Lung (tissue), 12 donors: ENCODE results near the gene MAP1S. TPM values are rescaled to one million over a fixed set of nuclear protein-coding genes. Genes with fewer than 3 reads are reported as not detected.
"Not testable (repeated sequence)": the region's sequence is repeated elsewhere in the genome, so short reads cannot be mapped to it uniquely, and the experiment has no call there.

Experiments used
- ATAC-seq: fragments of 200-7000 bp; cut with Tn5 transposase; one replicate; pipeline ENCODE4 v1.9.1; 2020; ENCODE audit warnings: moderate number of reproducible peaks; ENCODE audit not compliant: insufficient read depth, low FRiP score
- DNase-seq, 3 donors: peaks; one replicate each; pipeline ENCODE4 v3.0.0-alpha.2; 2013 to 2017
- H3K27ac ChIP-seq, 2 donors: one replicate each; pipeline ENCODE4 v1.5.1; 2013; ENCODE audit warnings: mild to moderate bottlenecking in 2 of 2, moderate library complexity in 2 of 2, control low read depth in 1 of 2, inconsistent platforms in 1 of 2, low read depth in 1 of 2, low read length in 1 of 2
- H3K27me3 ChIP-seq, 3 donors: one replicate each; pipeline ENCODE4 v1.5.1; 2013; ENCODE audit warnings: low read length in 2 of 3; ENCODE audit not compliant: control insufficient read depth in 3 of 3, insufficient read depth in 3 of 3
- H3K36me3 ChIP-seq, 4 donors: one replicate each; pipeline ENCODE4 v1.5.1; 2013; ENCODE audit warnings: low read length in 4 of 4, mild to moderate bottlenecking in 1 of 4, moderate library complexity in 1 of 4; ENCODE audit not compliant: control insufficient read depth in 4 of 4, insufficient read depth in 4 of 4
- H3K4me1 ChIP-seq, 5 donors: one replicate each; pipeline ENCODE4 v1.5.1; 2013; ENCODE audit warnings: low read length in 5 of 5, mild to moderate bottlenecking in 2 of 5, moderate library complexity in 1 of 5; ENCODE audit not compliant: control insufficient read depth in 5 of 5, insufficient read depth in 5 of 5
- H3K4me3 ChIP-seq: one replicate; pipeline ENCODE4 v1.5.1; 2013; ENCODE audit warnings: mild to moderate bottlenecking, control low read depth, moderate library complexity
- H3K9ac ChIP-seq, 2 donors: one replicate each; pipeline ENCODE4 v1.5.1; 2013; ENCODE audit warnings: low read length in 2 of 2, control low read depth in 1 of 2; ENCODE audit not compliant: insufficient read depth in 1 of 2
- H3K9me3 ChIP-seq, 4 donors: one replicate each; pipeline ENCODE4 v1.5.1; 2013; ENCODE audit warnings: low read length in 3 of 4, mild to moderate bottlenecking in 1 of 4, moderate library complexity in 1 of 4; ENCODE audit not compliant: control insufficient read depth in 4 of 4, insufficient read depth in 3 of 4
- CTCF ChIP-seq: IDR thresholded peaks from 2 replicates; pipeline ENCODE4 v1.5.1; 2012; ENCODE audit warnings: mild to moderate bottlenecking; ENCODE audit errors: control extremely low read depth, extremely low read depth
- WGBS, 2 donors: extraction: QIAGEN DNeasy Blood & Tissue Kit; methylation state at CpG; one replicate each; pipeline ENCODE4 v1.1.7; 2013; 5-methylcytosine and 5-hydroxymethylcytosine counted together
- polyA plus RNA-seq, 2 donors: library from polyadenylated mRNA; stranded (reverse); fragments of 200-250 nt; gene quantifications; one replicate each; pipeline ENCODE4 v1.2.1, GENCODE V29; 2013
- total RNA-seq, 2 donors: library from RNA; depleted of rRNA in 1 of 2; stranded (reverse); fragments of >200 nt in 1 of 2; gene quantifications; one replicate each; pipeline ENCODE4 v1.2.1, GENCODE V29; 2014 to 2021
- donor health status: control.
- donor health status: control.
- donor health status: Bipolar disorder and iron deficiency.
- donor health status: healthy.
- donor health status: DM: yes; HTN: yes; CAD: no.

MAP1S gene
- total and polyA plus RNA-seq, 4 donors: 32.1 to 71.1 (median 38.4) TPM

GRCh38 chr19:17778968-17779929 is 60.0 kb downstream of the MAP1S start:
- no peak overlapping the region for H3K9ac ChIP-seq
- 15 to 22% methylated on average over 22 to 25 of the region's 25 CpGs for WGBS, 2 donors
- ATAC-seq (no peak), DNase-seq (peak in 1 of 3 donors; percentile 30)
- H3K27me3 ChIP-seq: peaks cover 0 to 2% (median 0%) of the 10 kb centered on the region in 3 donors
- H3K36me3 ChIP-seq: no peaks in the 10 kb centered on the region
- H3K27ac ChIP-seq: no peak overlapping the region
- H3K9me3 ChIP-seq: peaks cover 0 to 1% (median 0%) of the 10 kb centered on the region in 4 donors
- H3K4me3 ChIP-seq: no peak overlapping the region
- no peak for TF ChIP-seq CTCF
- peaks cover 0 to 2% (median 0%) of the 10 kb centered on the region in 5 donors for H3K4me1 ChIP-seq

GRCh38 chr19:17780781-17781180 is 61.5 kb downstream of the MAP1S start:
- TF ChIP-seq CTCF: no peak
- ATAC-seq (no peak), DNase-seq (no peak)
- Histone ChIP-seq H3K27ac (no peak overlapping the region), H3K4me1 (peaks cover 0 to 2% (median 0%) of the 10 kb centered on the region in 5 donors), H3K4me3 (no peak overlapping the region), H3K9me3 (peaks cover 0 to 1% (median 0%) of the 10 kb centered on the region in 4 donors), H3K36me3 (no peaks in the 10 kb centered on the region), H3K27me3 (peaks cover 0 to 2% (median 0%) of the 10 kb centered on the region in 3 donors), H3K9ac (no peak overlapping the region)
- WGBS, 2 donors: 91 to 100% methylated on average over 2 of the region's 2 CpGs

GRCh38 chr19:17783721-17784120 is 64.4 kb downstream of the MAP1S start:
- H3K9me3 ChIP-seq, H3K27ac ChIP-seq, ATAC-seq, H3K4me3 ChIP-seq, DNase-seq, H3K36me3 ChIP-seq, H3K27me3 ChIP-seq, H3K9ac ChIP-seq, H3K4me1 ChIP-seq: not testable (repeated sequence)
- WGBS, 2 donors: 69 to 89% methylated on average over 5 of the region's 5 CpGs

Other genes starting within 250 kb of the MAP1S start
- gene SLC27A1, start 249.0 kb upstream of the MAP1S start, total RNA-seq: 10 to 100 TPM; 25.4 to 26.9 TPM
- 10 to 100 TPM; 12.2 to 15.8 TPM for gene SLC27A1, start 249.0 kb upstream of the MAP1S start, polyA plus RNA-seq
- 100 to 1,000 TPM in 1 of 2 donors, 10 to 100 TPM in 1; 63.2 to 109 TPM for gene PGLS, start 207.8 kb upstream of the MAP1S start, total RNA-seq
- 100 to 1,000 TPM; 107 to 122 TPM for gene PGLS, start 207.8 kb upstream of the MAP1S start, polyA plus RNA-seq
- 100 to 1,000 TPM in 1 of 2 donors, 10 to 100 TPM in 1; 39.9 to 129 TPM for gene COLGALT1, start 163.8 kb upstream of the MAP1S start, total RNA-seq
- gene COLGALT1, start 163.8 kb upstream of the MAP1S start, polyA plus RNA-seq: 100 to 1,000 TPM in 1 of 2 donors, 10 to 100 TPM in 1; 63.3 to 107 TPM
- gene UNC13A, start 31.1 kb upstream of the MAP1S start, total RNA-seq: under 1 TPM; 0.28 to 0.31 TPM
- gene UNC13A, start 31.1 kb upstream of the MAP1S start, polyA plus RNA-seq: under 1 TPM; 0.14 to 0.26 TPM
- gene FCHO1, start 32.0 kb downstream of the MAP1S start, total RNA-seq: 1 to 10 TPM; 6.1 to 9.4 TPM
- gene FCHO1, start 32.0 kb downstream of the MAP1S start, polyA plus RNA-seq: 10 to 100 TPM in 1 of 2 donors, 1 to 10 TPM in 1; 3.2 to 10.4 TPM
- 1 to 10 TPM in 1 of 2 donors, under 1 TPM in 1; 1.00 to 2.0 TPM for gene B3GNT3, start 75.7 kb downstream of the MAP1S start, total RNA-seq
- gene B3GNT3, start 75.7 kb downstream of the MAP1S start, polyA plus RNA-seq: 1 to 10 TPM; 2.0 to 3.0 TPM
- not detected for gene INSL3, start 102.0 kb downstream of the MAP1S start, total RNA-seq
- 1 to 10 TPM in 1 of 2 donors, not detected in 1; 1.5 TPM for gene INSL3, start 102.0 kb downstream of the MAP1S start, polyA plus RNA-seq
- gene JAK3, start 128.5 kb downstream of the MAP1S start, total RNA-seq: 10 to 100 TPM; 17.3 to 18.8 TPM
- gene JAK3, start 128.5 kb downstream of the MAP1S start, polyA plus RNA-seq: 10 to 100 TPM in 1 of 2 donors, 1 to 10 TPM in 1; 5.2 to 32.5 TPM
- gene RPL18A, start 140.4 kb downstream of the MAP1S start, total RNA-seq: 1,000 to 10,000 TPM in 1 of 2 donors, 100 to 1,000 TPM in 1; 639 to 1,758 TPM
- 1,000 to 10,000 TPM; 1,929 to 1,987 TPM for gene RPL18A, start 140.4 kb downstream of the MAP1S start, polyA plus RNA-seq
- under 1 TPM in 1 of 2 donors, not detected in 1; 0.95 TPM for gene SLC5A5, start 152.5 kb downstream of the MAP1S start, total RNA-seq
- gene SLC5A5, start 152.5 kb downstream of the MAP1S start, polyA plus RNA-seq: under 1 TPM; 0.14 to 0.15 TPM
- gene CCDC124, start 213.5 kb downstream of the MAP1S start, total RNA-seq: 10 to 100 TPM; 35.5 to 83.1 TPM
- 100 to 1,000 TPM; 121 to 146 TPM for gene CCDC124, start 213.5 kb downstream of the MAP1S start, polyA plus RNA-seq
- under 1 TPM in 1 of 2 donors, not detected in 1; 0.60 TPM for gene KCNN1, start 247.6 kb downstream of the MAP1S start, total RNA-seq
- gene KCNN1, start 247.6 kb downstream of the MAP1S start, polyA plus RNA-seq: under 1 TPM; 0.14 to 0.19 TPM